IMR-90 (cell line): Measurements from ENCODE around the gene ARHGAP10. TPM values are rescaled to one million over a fixed set of nuclear protein-coding genes. Genes with fewer than 3 reads are reported as not detected.

Source experiments
- ATAC-seq: fragments of 200-7000 bp; cut with Tn5 transposase; 2 replicates; pipeline ENCODE4 v1.9.1; 2020; ENCODE audit warnings: low read depth, mild to moderate bottlenecking, moderate library complexity
- BruUV-seq: library from RNA; stranded (reverse); fragments of 400-500 nt; replicated peaks from 2 replicates; lab custom pipeline; 2021; lab: Mats Ljungman, UMichigan
- CTCF ChIA-PET: fragments of 300-600 bp; formaldehyde crosslinking; extraction: SDS; loops from one replicate; lab custom pipeline; 2021; ENCODE audit warnings: antibody characterized with exemption; lab: Yijun Ruan, JAX
- POLR2A ChIA-PET: fragments of 300-600 bp; sonication (Branson Sonifier 250); formaldehyde crosslinking; loops from one replicate; lab custom pipeline; 2022; ENCODE audit warnings: antibody characterized with exemption; ENCODE audit not compliant: unreplicated experiment; lab: Charles Lee
- DNase-seq: peaks from one replicate; pipeline ENCODE4 v3.0.0; 2013
- H2AFZ ChIP-seq: replicated peaks from 2 replicates; pipeline ENCODE3; 2013; ENCODE audit warnings: low read length, mild to moderate bottlenecking; ENCODE audit not compliant: poor library complexity
- H2AK5ac ChIP-seq: 2 replicates; pipeline ENCODE4 v1.6.1; 2013; ENCODE audit warnings: low read depth, low read length, inconsistent platforms
- H2AK9ac ChIP-seq: replicated peaks from 2 replicates; pipeline ENCODE3; 2013; ENCODE audit warnings: mild to moderate bottlenecking, low read depth, low read length, moderate library complexity; ENCODE audit not compliant: poor library complexity
- H2BK120ac ChIP-seq: 2 replicates; pipeline ENCODE4 v1.6.1; 2013; ENCODE audit warnings: low read depth, low read length, inconsistent platforms
- H2BK15ac ChIP-seq: 3 replicates; pipeline ENCODE4 v1.6.1; 2013; ENCODE audit warnings: low read depth, low read length, inconsistent platforms
- H2BK20ac ChIP-seq: 2 replicates; pipeline ENCODE4 v1.6.1; 2013; ENCODE audit warnings: low read depth, mild to moderate bottlenecking, inconsistent platforms, low read length, moderate library complexity
- H2BK5ac ChIP-seq: 2 replicates; pipeline ENCODE4 v1.6.1; 2013; ENCODE audit warnings: mild to moderate bottlenecking, low read depth, low read length, inconsistent platforms; ENCODE audit not compliant: poor library complexity, severe bottlenecking
- H3K14ac ChIP-seq: replicated peaks from 2 replicates; pipeline ENCODE4 v1.6.1; 2013; ENCODE audit warnings: low read depth, low read length, inconsistent platforms
- H3K18ac ChIP-seq: 2 replicates; pipeline ENCODE4 v1.6.1; 2013; ENCODE audit warnings: low read depth, low read length, control low read depth
- H3K23ac ChIP-seq: 2 replicates; pipeline ENCODE4 v1.6.1; 2013; ENCODE audit warnings: low read depth, low read length, inconsistent platforms
- H3K27ac ChIP-seq: 2 replicates; pipeline ENCODE4 v1.5.1; 2013; ENCODE audit warnings: mild to moderate bottlenecking, control low read depth, low read length; ENCODE audit not compliant: insufficient read depth
- H3K27me3 ChIP-seq: 2 replicates; pipeline ENCODE4 v1.6.1; 2013; ENCODE audit warnings: low read length; ENCODE audit not compliant: control insufficient read depth, insufficient read depth
- H3K36me3 ChIP-seq: 2 replicates; pipeline ENCODE4 v1.6.1; 2013; ENCODE audit warnings: low read length, mixed read lengths; ENCODE audit not compliant: control insufficient read depth, insufficient read depth
- H3K4ac ChIP-seq: 2 replicates; pipeline ENCODE4 v1.6.1; 2013; ENCODE audit warnings: low read depth, low read length, inconsistent platforms
- H3K4me1 ChIP-seq: 2 replicates; pipeline ENCODE4 v1.6.1; 2013; ENCODE audit warnings: low read length, mixed read lengths; ENCODE audit not compliant: control insufficient read depth, insufficient read depth
- H3K4me2 ChIP-seq: 2 replicates; pipeline ENCODE4 v1.6.1; 2013; ENCODE audit warnings: low read depth, mild to moderate bottlenecking, control low read depth, low read length, moderate library complexity
- H3K4me3 ChIP-seq: 2 replicates; pipeline ENCODE4 v1.5.1; 2013; ENCODE audit warnings: low read depth, mild to moderate bottlenecking, control low read depth, low read length, moderate library complexity; ENCODE audit not compliant: insufficient read depth
- H3K56ac ChIP-seq: 2 replicates; pipeline ENCODE4 v1.6.1; 2013; ENCODE audit warnings: low read length, inconsistent platforms; ENCODE audit not compliant: insufficient read depth; ENCODE audit errors: extremely low read depth
- H3K79me1 ChIP-seq, 2 experiments: 2 replicates each; pipeline ENCODE4 v1.6.1; 2013; ENCODE audit warnings: low read length in 2 of 2, inconsistent platforms in 1 of 2, low read depth in 1 of 2
- H3K9ac ChIP-seq: 2 replicates; pipeline ENCODE4 v1.6.1; 2013; ENCODE audit warnings: low read depth, low read length, control low read depth
- H3K9me1 ChIP-seq: 2 replicates; pipeline ENCODE4 v1.6.1; 2013; ENCODE audit warnings: low read length, inconsistent platforms; ENCODE audit not compliant: insufficient read depth
- H3K9me3 ChIP-seq: 2 replicates; pipeline ENCODE4 v1.6.1; 2013; ENCODE audit warnings: low read length; ENCODE audit not compliant: control insufficient read depth, insufficient read depth
- H4K20me1 ChIP-seq: 2 replicates; pipeline ENCODE4 v1.6.1; 2013; ENCODE audit warnings: low read length, inconsistent platforms; ENCODE audit not compliant: insufficient read depth
- H4K5ac ChIP-seq: 2 replicates; pipeline ENCODE4 v1.6.1; 2013; ENCODE audit warnings: mild to moderate bottlenecking, low read depth, low read length, control low read depth
- H4K8ac ChIP-seq, 2 experiments: 2 replicates each; pipeline ENCODE4 v1.6.1; 2013; ENCODE audit warnings: low read depth in 2 of 2, low read length in 2 of 2, control low read depth in 1 of 2, inconsistent platforms in 1 of 2
- H4K91ac ChIP-seq: 2 replicates; pipeline ENCODE4 v1.6.1; 2013; ENCODE audit warnings: low read depth, low read length, inconsistent platforms; ENCODE audit not compliant: insufficient read depth
- BHLHE40 ChIP-seq: fragments of 150-350 bp; IDR thresholded peaks from 2 replicates; pipeline ENCODE4 v1.6.1; 2016; ENCODE audit warnings: mild to moderate bottlenecking, low read depth, low read length
- CEBPB ChIP-seq: IDR thresholded peaks from 2 replicates; pipeline ENCODE4 v1.6.1; 2012; ENCODE audit warnings: low read depth, low read length, improper control_type of control experiment
- FOS ChIP-seq: fragments of 150-350 bp; IDR thresholded peaks from 2 replicates; pipeline ENCODE4 v1.6.1; 2016; ENCODE audit warnings: low read depth, low read length
- MAFK ChIP-seq: IDR thresholded peaks from 2 replicates; pipeline ENCODE4 v1.6.1; 2012; ENCODE audit warnings: low read depth, low read length, improper control_type of control experiment
- MAZ ChIP-seq: IDR thresholded peaks from 2 replicates; pipeline ENCODE4 v1.6.1; 2012; ENCODE audit warnings: low read depth, mild to moderate bottlenecking, low read length, improper control_type of control experiment, moderate library complexity, borderline replicate concordance
- MXI1 ChIP-seq: IDR thresholded peaks from 2 replicates; pipeline ENCODE4 v1.6.1; 2012; ENCODE audit warnings: low read depth, mild to moderate bottlenecking, low read length, moderate library complexity, borderline replicate concordance
- NFE2L2 ChIP-seq: fragments of 150-350 bp; IDR thresholded peaks from 2 replicates; pipeline ENCODE4 v1.6.1; 2016; ENCODE audit warnings: low read depth, mild to moderate bottlenecking, low read length
- RAD21 ChIP-seq: IDR thresholded peaks from 2 replicates; pipeline ENCODE4 v1.6.1; 2012; ENCODE audit warnings: low read length, improper control_type of control experiment
- RCOR1 ChIP-seq: IDR thresholded peaks from 2 replicates; pipeline ENCODE4 v1.6.1; 2012; ENCODE audit warnings: mild to moderate bottlenecking, low read length, improper control_type of control experiment; ENCODE audit not compliant: insufficient replicate concordance
- RFX5 ChIP-seq: IDR thresholded peaks from 2 replicates; pipeline ENCODE4 v1.8.0; 2012; ENCODE audit warnings: low read depth, mild to moderate bottlenecking, low read length, moderate library complexity
- SMC3 ChIP-seq: fragments of 150-350 bp; IDR thresholded peaks from 2 replicates; pipeline ENCODE4 v1.6.1; 2016; ENCODE audit warnings: low read depth, mild to moderate bottlenecking, antibody characterized with exemption, low read length, moderate library complexity
- WGBS, 2 experiments: methylation state at CpG; one replicate each; pipeline versions ENCODE4 v1.1.5 to v1.1.7; 2013; ENCODE audit warnings: missing lambda C conversion rate in 2 of 2; ENCODE audit not compliant: insufficient read length in 1 of 2; ENCODE audit errors: extremely low coverage in 2 of 2; 5-methylcytosine and 5-hydroxymethylcytosine counted together
- dilution Hi-C: fragments of 300-500 bp; cut with HindIII; formaldehyde crosslinking; loops from one replicate; pipeline ENCODE4 v1.14.3; 2018; ENCODE audit warnings: low sequenced_read_pairs; ENCODE audit not compliant: unreplicated experiment
- in situ Hi-C: fragments of 300-500 bp; cut with MboI; formaldehyde crosslinking; loops from 3 replicates; pipeline ENCODE4 v1.14.3; 2019; ENCODE audit warnings: low sequenced_read_pairs, inconsistent platforms, mixed read lengths
- intact Hi-C: fragments of 100-400 bp; cut with micrococcal nuclease; formaldehyde crosslinking; loops from 2 replicates; pipeline ENCODE4 v1.10.0; 2022
- polyA plus RNA-seq, 3 experiments: library from polyadenylated mRNA; depleted of rRNA; stranded (reverse); fragments of >200 nt; gene quantifications; 2 replicates each; pipeline ENCODE4 v1.2.3, GENCODE V29; 2012; ENCODE audit warnings: low replicate concordance in 1 of 3
- total RNA-seq: library from RNA; depleted of rRNA; stranded (reverse); fragments of >200 nt; gene quantifications from 2 replicates; pipeline ENCODE4 v1.2.3, GENCODE V29; 2012
- TF ChIP-seq, protein P1 (sequence below): fragments of 150-350 bp; IDR thresholded peaks from 2 replicates; pipeline ENCODE4 v1.6.1; 2016; ENCODE audit warnings: low read depth, mild to moderate bottlenecking, low read length, moderate library complexity, borderline replicate concordance
- TF ChIP-seq, protein P2 (sequence below): fragments of 150-350 bp; IDR thresholded peaks from 2 replicates; pipeline ENCODE4 v1.6.1; 2017; ENCODE audit warnings: mild to moderate bottlenecking, antibody characterized with exemption, low read length, low read depth
- TF ChIP-seq, protein P3 (sequence below): conservative IDR thresholded peaks from 2 replicates; pipeline ENCODE4 v1.5.1; 2012; ENCODE audit warnings: mild to moderate bottlenecking, low read depth, low read length, improper control_type of control experiment

ARHGAP10 gene
- total and polyA plus RNA-seq, 2 of the 4 experiments (the other 2 are of a cell fraction), result 27.1 to 29.4 TPM

DNA sequence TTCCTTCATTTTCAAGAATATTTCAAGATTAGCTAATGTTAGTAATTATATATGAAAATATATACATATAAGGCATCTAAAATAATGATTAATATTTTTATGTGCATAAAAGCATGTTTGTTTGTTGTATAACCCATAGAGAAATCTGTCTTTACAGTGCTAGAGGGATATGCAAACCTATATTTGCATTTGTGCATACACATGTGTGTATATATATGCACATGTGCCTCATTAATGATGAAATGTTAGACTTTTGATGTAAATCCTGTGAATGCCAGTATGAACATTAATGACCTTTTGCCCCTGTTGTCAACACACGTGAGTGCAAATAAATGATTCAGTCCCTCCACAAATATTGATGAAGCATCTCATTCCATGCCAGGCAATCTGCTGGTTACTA is 197.9 kb downstream of the ARHGAP10 start:
- no CpG with 5 or more reads among the region's 1 CpG for WGBS, 2 experiments
- TF ChIP-seq RFX5 (no peak), SMC3 (no peak), FOS (no peak), MXI1 (no peak), CEBPB (no peak), RCOR1 (no peak), NFE2L2 (no peak), MAFK (no peak), BHLHE40 (no peak), RAD21 (no peak), MAZ (no peak)
- TF ChIP-seq, protein P1, sequence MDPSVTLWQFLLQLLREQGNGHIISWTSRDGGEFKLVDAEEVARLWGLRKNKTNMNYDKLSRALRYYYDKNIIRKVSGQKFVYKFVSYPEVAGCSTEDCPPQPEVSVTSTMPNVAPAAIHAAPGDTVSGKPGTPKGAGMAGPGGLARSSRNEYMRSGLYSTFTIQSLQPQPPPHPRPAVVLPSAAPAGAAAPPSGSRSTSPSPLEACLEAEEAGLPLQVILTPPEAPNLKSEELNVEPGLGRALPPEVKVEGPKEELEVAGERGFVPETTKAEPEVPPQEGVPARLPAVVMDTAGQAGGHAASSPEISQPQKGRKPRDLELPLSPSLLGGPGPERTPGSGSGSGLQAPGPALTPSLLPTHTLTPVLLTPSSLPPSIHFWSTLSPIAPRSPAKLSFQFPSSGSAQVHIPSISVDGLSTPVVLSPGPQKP, result no peak
- TF ChIP-seq, protein P2, sequence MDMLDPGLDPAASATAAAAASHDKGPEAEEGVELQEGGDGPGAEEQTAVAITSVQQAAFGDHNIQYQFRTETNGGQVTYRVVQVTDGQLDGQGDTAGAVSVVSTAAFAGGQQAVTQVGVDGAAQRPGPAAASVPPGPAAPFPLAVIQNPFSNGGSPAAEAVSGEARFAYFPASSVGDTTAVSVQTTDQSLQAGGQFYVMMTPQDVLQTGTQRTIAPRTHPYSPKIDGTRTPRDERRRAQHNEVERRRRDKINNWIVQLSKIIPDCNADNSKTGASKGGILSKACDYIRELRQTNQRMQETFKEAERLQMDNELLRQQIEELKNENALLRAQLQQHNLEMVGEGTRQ, result no peak
- TF ChIP-seq, protein P3, sequence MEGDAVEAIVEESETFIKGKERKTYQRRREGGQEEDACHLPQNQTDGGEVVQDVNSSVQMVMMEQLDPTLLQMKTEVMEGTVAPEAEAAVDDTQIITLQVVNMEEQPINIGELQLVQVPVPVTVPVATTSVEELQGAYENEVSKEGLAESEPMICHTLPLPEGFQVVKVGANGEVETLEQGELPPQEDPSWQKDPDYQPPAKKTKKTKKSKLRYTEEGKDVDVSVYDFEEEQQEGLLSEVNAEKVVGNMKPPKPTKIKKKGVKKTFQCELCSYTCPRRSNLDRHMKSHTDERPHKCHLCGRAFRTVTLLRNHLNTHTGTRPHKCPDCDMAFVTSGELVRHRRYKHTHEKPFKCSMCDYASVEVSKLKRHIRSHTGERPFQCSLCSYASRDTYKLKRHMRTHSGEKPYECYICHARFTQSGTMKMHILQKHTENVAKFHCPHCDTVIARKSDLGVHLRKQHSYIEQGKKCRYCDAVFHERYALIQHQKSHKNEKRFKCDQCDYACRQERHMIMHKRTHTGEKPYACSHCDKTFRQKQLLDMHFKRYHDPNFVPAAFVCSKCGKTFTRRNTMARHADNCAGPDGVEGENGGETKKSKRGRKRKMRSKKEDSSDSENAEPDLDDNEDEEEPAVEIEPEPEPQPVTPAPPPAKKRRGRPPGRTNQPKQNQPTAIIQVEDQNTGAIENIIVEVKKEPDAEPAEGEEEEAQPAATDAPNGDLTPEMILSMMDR, result no peak
- Histone ChIP-seq H3K23ac (no peak overlapping the region), H3K4me1 (peaks cover 14% of the 10 kb centered on the region), H3K18ac (no peak overlapping the region), H2BK15ac (no peak overlapping the region), H3K4me3 (no peak overlapping the region), H2AK5ac (no peak overlapping the region), H3K27me3 (no peaks in the 10 kb centered on the region), H3K9me1 (peaks cover 28% of the 10 kb centered on the region), H3K9ac (no peak overlapping the region), H2AK9ac (no peak overlapping the region), H4K8ac (no peak overlapping the region), H2BK120ac (no peak overlapping the region), H3K14ac (no peak overlapping the region), H3K36me3 (peaks cover 6% of the 10 kb centered on the region), H3K9me3 (no peaks in the 10 kb centered on the region), H3K4me2 (no peak overlapping the region), H3K79me1 (peaks cover 22% of the 10 kb centered on the region in 2 experiments; a peak in 3 of 4 replicates), H3K56ac (no peak overlapping the region), H4K20me1 (peaks cover 9% of the 10 kb centered on the region; the same call in 1 of the 2 replicates), H2BK5ac (no peak overlapping the region), H3K27ac (no peak overlapping the region), H2AFZ (no peak overlapping the region), H3K4ac (no peak overlapping the region), H4K5ac (no peak overlapping the region), H2BK20ac (no peak overlapping the region), H4K91ac (no peak overlapping the region)
- no TSS peak for BruUV-seq
- ATAC-seq (no peak), DNase-seq (no peak)
- dilution Hi-C loops (no loop called here), intact Hi-C loops (loop anchor here (10.0 kb wide), 1 partner anchor 1335 kb away; no protein-coding TSS in a partner anchor), in situ Hi-C loops (no loop called here)
- ChIA-PET POLR2A (no interaction called here), CTCF (no interaction called here)
